H1 (cell line): ENCODE measurements around the gene SEL1L3. TPM values are rescaled to one million over a fixed set of nuclear protein-coding genes. Genes with fewer than 3 reads are reported as not detected.

Source experiments
- CTCF ChIA-PET: fragments of 300-600 bp; sonication (Branson Sonifier 250); formaldehyde crosslinking; loops from one replicate; lab custom pipeline; 2021; ENCODE audit not compliant: partially characterized antibody; lab: Charles Lee
- POLR2A ChIA-PET: fragments of 300-600 bp; sonication (Branson Sonifier 250); formaldehyde crosslinking; loops from one replicate; lab custom pipeline; 2021; ENCODE audit warnings: inconsistent platforms; ENCODE audit not compliant: partially characterized antibody; lab: Charles Lee
- DNase-seq, 2 experiments: peaks; one replicate each; pipeline versions ENCODE4 v3.0.0 to v3.0.0-alpha.2; 2010 to 2022; ENCODE audit warnings: low spot score in 2 of 2, low read depth in 1 of 2, mixed read lengths in 1 of 2
- FAIRE-seq: peaks from 2 replicates; lab custom pipeline; 2011; peaks lifted over from hg19 to GRCh38; lab: Jason Lieb, UNC
- H2AFZ ChIP-seq: 2 replicates; pipeline ENCODE4 v1.8.1; 2012; ENCODE audit warnings: low read length, inconsistent platforms
- H2AK5ac ChIP-seq: 2 replicates; pipeline ENCODE4 v1.6.1; 2013; ENCODE audit warnings: low read depth, low read length
- H2BK120ac ChIP-seq: replicated peaks from 2 replicates; pipeline ENCODE3; 2013; ENCODE audit warnings: low read depth, low read length, inconsistent platforms
- H2BK12ac ChIP-seq: 2 replicates; pipeline ENCODE4 v1.6.1; 2013; ENCODE audit warnings: low read depth, low read length
- H2BK15ac ChIP-seq: 2 replicates; pipeline ENCODE4 v1.6.1; 2013; ENCODE audit warnings: low read length
- H2BK20ac ChIP-seq: 2 replicates; pipeline ENCODE4 v1.6.1; 2013; ENCODE audit warnings: low read length
- H2BK5ac ChIP-seq: 2 replicates; pipeline ENCODE4 v1.6.1; 2013; ENCODE audit warnings: low read depth, low read length
- H3K14ac ChIP-seq: 2 replicates; pipeline ENCODE4 v1.6.1; 2013; ENCODE audit warnings: inconsistent platforms; ENCODE audit not compliant: insufficient read length
- H3K18ac ChIP-seq: 2 replicates; pipeline ENCODE4 v1.6.1; 2013; ENCODE audit warnings: low read length; ENCODE audit errors: extremely low read depth
- H3K23ac ChIP-seq: 2 replicates; pipeline ENCODE4 v1.6.1; 2013; ENCODE audit warnings: inconsistent platforms; ENCODE audit not compliant: insufficient read length
- H3K23me2 ChIP-seq: 2 replicates; pipeline ENCODE4 v1.6.1; 2013; ENCODE audit warnings: low read depth, low read length
- H3K27ac ChIP-seq: 2 replicates; pipeline ENCODE4 v1.6.1; 2011; ENCODE audit warnings: low read depth, low read length, inconsistent platforms
- H3K27me3 ChIP-seq, 4 experiments: replicated peaks in 1 of 4; 1 replicate in 1 of 4; 2 replicates in 3 of 4; pipeline versions ENCODE4 v1.6.1 to v1.8.1; 2011 to 2013; ENCODE audit warnings: low read length in 3 of 4, mild to moderate bottlenecking in 3 of 4, inconsistent platforms in 2 of 4, mixed read lengths in 2 of 4, moderate library complexity in 1 of 4; ENCODE audit not compliant: control insufficient read depth in 3 of 4, insufficient read depth in 3 of 4; ENCODE audit errors: extremely low read depth in 1 of 4
- H3K36me3 ChIP-seq, 4 experiments: 2 replicates each; pipeline versions ENCODE4 v1.6.1 to v1.8.1; 2011 to 2013; ENCODE audit warnings: mild to moderate bottlenecking in 4 of 4, low read length in 3 of 4, moderate library complexity in 2 of 4, control low read depth in 1 of 4, inconsistent platforms in 1 of 4; ENCODE audit not compliant: insufficient read depth in 4 of 4, control insufficient read depth in 2 of 4
- H3K4ac ChIP-seq: replicated peaks from 2 replicates; pipeline ENCODE3; 2013; ENCODE audit warnings: low read length, low read depth, mixed read lengths, inconsistent platforms; ENCODE audit not compliant: insufficient read length
- H3K4me1 ChIP-seq, 4 experiments: replicated peaks in 1 of 4; 1 replicate in 1 of 4; 2 replicates in 3 of 4; pipeline versions ENCODE4 v1.6.1 to v1.8.1; 2011 to 2013; ENCODE audit warnings: low read length in 3 of 4, inconsistent platforms in 2 of 4, mixed read lengths in 1 of 4; ENCODE audit not compliant: insufficient read depth in 4 of 4, control insufficient read depth in 3 of 4
- H3K4me2 ChIP-seq, 2 experiments: 2 replicates each; pipeline versions ENCODE4 v1.6.1 to v1.8.1; 2011 to 2013; ENCODE audit warnings: low read depth in 2 of 2, low read length in 2 of 2, control low read depth in 1 of 2, inconsistent platforms in 1 of 2, mild to moderate bottlenecking in 1 of 2; ENCODE audit not compliant: insufficient read depth in 1 of 2
- H3K4me3 ChIP-seq, 4 experiments: fragments of 200-600, 300-600 bp in 1 of 4; sonication (generic), shearing (Covaris generic), sonication (Bioruptor Twin) in 1 of 4; 2 replicates each; pipeline versions ENCODE4 v1.5.1 to v1.8.1; 2011 to 2016; ENCODE audit warnings: low read length in 4 of 4, low read depth in 3 of 4, control low read depth in 2 of 4, inconsistent platforms in 2 of 4, mild to moderate bottlenecking in 2 of 4, mixed read lengths in 1 of 4, moderate library complexity in 1 of 4; ENCODE audit not compliant: insufficient read depth in 2 of 4; ENCODE audit errors: extremely low read depth in 1 of 4
- H3K56ac ChIP-seq: replicated peaks from 2 replicates; pipeline ENCODE3; 2013; ENCODE audit warnings: low read depth, mild to moderate bottlenecking, mixed read lengths, low read length, inconsistent platforms; ENCODE audit not compliant: insufficient read length
- H3K79me1 ChIP-seq: 2 replicates; pipeline ENCODE4 v1.6.1; 2013; ENCODE audit warnings: low read depth, low read length, control low read depth
- H3K79me2 ChIP-seq, 2 experiments: 2 replicates each; pipeline versions ENCODE4 v1.6.1 to v1.8.1; 2012 to 2013; ENCODE audit warnings: low read length in 2 of 2, mild to moderate bottlenecking in 2 of 2, inconsistent platforms in 1 of 2; ENCODE audit not compliant: insufficient read depth in 2 of 2, control insufficient read depth in 1 of 2
- H3K9ac ChIP-seq, 4 experiments: replicated peaks in 1 of 4; 1 replicate in 1 of 4; 2 replicates in 3 of 4; pipeline versions ENCODE4 v1.6.1 to v1.8.1; 2011 to 2013; ENCODE audit warnings: low read depth in 3 of 4, low read length in 3 of 4, control low read depth in 2 of 4, mild to moderate bottlenecking in 2 of 4, moderate library complexity in 2 of 4, inconsistent platforms in 1 of 4; ENCODE audit errors: extremely low read depth in 1 of 4
- H3K9me3 ChIP-seq, 2 experiments: 2 replicates each; pipeline versions ENCODE4 v1.6.1 to v1.8.1; 2012 to 2013; ENCODE audit warnings: mild to moderate bottlenecking in 2 of 2, moderate library complexity in 2 of 2, control low read depth in 1 of 2, inconsistent platforms in 1 of 2, low read depth in 1 of 2, low read length in 1 of 2, mixed read lengths in 1 of 2; ENCODE audit not compliant: insufficient read depth in 2 of 2
- H4K20me1 ChIP-seq, 2 experiments: replicated peaks in 1 of 2; 2 replicates each; pipeline versions ENCODE3 to v1.8.1; 2011 to 2013; ENCODE audit warnings: inconsistent platforms in 2 of 2, low read length in 2 of 2, mild to moderate bottlenecking in 1 of 2; ENCODE audit not compliant: insufficient read depth in 2 of 2, control insufficient read depth in 1 of 2
- H4K5ac ChIP-seq: 2 replicates; pipeline ENCODE4 v1.6.1; 2013; ENCODE audit warnings: low read length, low read depth, mixed read lengths, inconsistent platforms; ENCODE audit not compliant: insufficient read length
- H4K8ac ChIP-seq: 2 replicates; pipeline ENCODE4 v1.8.0; 2013; ENCODE audit warnings: mild to moderate bottlenecking, moderate library complexity, low read length, inconsistent platforms; ENCODE audit not compliant: insufficient read depth; ENCODE audit errors: extremely low read depth
- H4K91ac ChIP-seq: replicated peaks from 2 replicates; pipeline ENCODE3; 2013; ENCODE audit warnings: low read length, mixed read lengths, inconsistent platforms; ENCODE audit not compliant: insufficient read length
- BCL11A ChIP-seq, 2 experiments: IDR thresholded peaks; one replicate each; pipeline ENCODE4 v1.6.1; 2011; ENCODE audit warnings: low read depth in 2 of 2, low read length in 2 of 2, mild to moderate bottlenecking in 2 of 2
- CTBP2 ChIP-seq: IDR thresholded peaks from 2 replicates; pipeline ENCODE4 v1.7.0; 2011; ENCODE audit warnings: borderline replicate concordance, mild to moderate bottlenecking, moderate library complexity, mixed read lengths, low read length; ENCODE audit not compliant: insufficient read depth, insufficient read length
- EZH2 ChIP-seq: fragments of 200-600 bp; sonication (generic); IDR thresholded peaks from 2 replicates; pipeline ENCODE4 v1.7.1; 2012; ENCODE audit warnings: low read depth, mild to moderate bottlenecking, moderate library complexity, low read length, inconsistent platforms; ENCODE audit not compliant: severe bottlenecking
- KDM1A ChIP-seq: fragments of 200-600, 300-600 bp; sonication (generic); IDR thresholded peaks from 2 replicates; pipeline ENCODE4 v1.7.1; 2016; ENCODE audit warnings: mild to moderate bottlenecking, low read length, borderline replicate concordance
- NRF1 ChIP-seq: IDR thresholded peaks from 2 replicates; pipeline ENCODE4 v1.6.1; 2011; ENCODE audit warnings: mild to moderate bottlenecking, low read depth, low read length, improper control_type of control experiment
- WGBS, 2 experiments: shearing (Covaris generic) in 1 of 2; methylation state at CpG; one replicate each; pipeline versions ENCODE4 v1.1.6 to v1.1.7; 2013 to 2015; ENCODE audit warnings: low lambda C conversion rate in 2 of 2, mixed read lengths in 2 of 2, inconsistent platforms in 1 of 2, low coverage in 1 of 2, missing lambda C conversion rate in 1 of 2; ENCODE audit not compliant: insufficient replicate concordance in 2 of 2, insufficient coverage in 1 of 2, insufficient read length in 1 of 2; ENCODE audit errors: extremely low coverage in 1 of 2, missing lambda C conversion rate in 1 of 2; 5-methylcytosine and 5-hydroxymethylcytosine counted together
- polyA plus RNA-seq, 7 experiments: library from polyadenylated mRNA; depleted of rRNA in 3 of 7; stranded (reverse) in 5 of 7; unstranded in 2 of 7; fragments of >200 nt in 5 of 7; fragments of 200-250 nt in 2 of 7; gene quantifications; 1 replicate in 5 of 7; 2 replicates in 1 of 7; 4 replicates in 1 of 7; pipeline versions ENCODE4 v1.2.1 to v1.2.3, GENCODE V29; 2011 to 2013; ENCODE audit warnings: missing spikeins in 2 of 7, mixed read lengths in 2 of 7
- total RNA-seq: library from RNA; stranded (reverse); fragmentation: NEBNext Ultra II Directional; extraction: Animal tissue kit (Norgen Biotek cat#: 25700); gene quantifications from 2 replicates; pipeline ENCODE4 v1.2.1, GENCODE V29; 2021
- TF ChIP-seq, protein P1 (sequence below), 3 experiments: IDR thresholded peaks; 1 replicate in 2 of 3; 2 replicates in 1 of 3; pipeline versions ENCODE4 v1.5.1 to v1.6.1; 2011; ENCODE audit warnings: low read length in 3 of 3, mild to moderate bottlenecking in 3 of 3, inconsistent platforms in 2 of 3, low read depth in 1 of 3, moderate library complexity in 1 of 3; ENCODE audit not compliant: insufficient read depth in 1 of 3; ENCODE audit errors: control extremely low read depth in 1 of 3

Gene SEL1L3
- total and polyA plus RNA-seq, 2 of the 8 experiments (the other 6 are each of a cell fraction or from before 2014, with no cell fraction given): 18.2 to 54.0 TPM

DNA sequence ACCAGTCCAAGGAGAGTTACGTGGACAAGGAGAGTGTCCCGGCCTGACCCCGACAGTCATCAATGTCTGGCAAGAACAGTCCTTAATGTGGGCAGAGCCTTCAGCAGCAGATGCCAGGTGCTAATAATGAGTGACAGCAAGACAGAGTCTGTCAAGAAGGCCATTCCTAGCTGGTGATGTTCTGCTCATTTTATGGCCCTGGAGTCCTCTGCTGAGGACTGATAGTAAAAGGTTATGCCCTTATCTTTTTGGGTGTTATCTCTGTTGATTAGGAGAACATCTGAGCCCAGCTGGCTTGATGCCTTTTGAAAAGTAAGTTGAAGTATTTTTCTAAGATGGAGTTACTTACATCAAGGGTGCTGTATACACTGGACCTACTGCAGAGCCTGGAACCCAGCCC lies 139.8 kb downstream of the SEL1L3 start:
- Histone ChIP-seq H3K4ac (no peak overlapping the region), H3K79me2 (no peaks in the 10 kb centered on the region), H3K18ac (no peak overlapping the region), H2BK15ac (no peak overlapping the region), H4K5ac (no peak overlapping the region), H3K23ac (no peak overlapping the region), H3K36me3 (no peaks in the 10 kb centered on the region), H3K27me3 (no peaks in the 10 kb centered on the region), H3K9ac (no peak overlapping the region), H2BK5ac (no peak overlapping the region), H4K8ac (no peak overlapping the region), H3K79me1 (no peaks in the 10 kb centered on the region), H3K4me1 (no peaks in the 10 kb centered on the region), H3K4me2 (no peak overlapping the region), H3K14ac (no peak overlapping the region), H2BK12ac (no peak overlapping the region), H2BK20ac (no peak overlapping the region), H3K4me3 (no peak overlapping the region), H2BK120ac (no peak overlapping the region), H4K91ac (no peak overlapping the region), H2AK5ac (no peak overlapping the region)
- 91% methylated on average over 3 of the region's 3 CpGs; no CpG with 5 or more reads in 1 of the 2 experiments for WGBS, 2 experiments
- POLR2A ChIA-PET: interaction anchor here (1.1 kb wide), 1 partner anchor 25 kb away, joined by 3 read pairs; no protein-coding TSS in a partner anchor
- no peak for DNase-seq
- CTCF ChIA-PET: interaction anchor here (0.7 to 1.2 kb wide), 4 partner anchors 16 to 282 kb away, joined by 3 to 5 read pairs (median 4); no protein-coding TSS in a partner anchor
- no peak for FAIRE-seq
- TF ChIP-seq NRF1 (no peak), CTBP2 (no peak), BCL11A (IDR thresholded peaks at IDR 0.05; ENCODE audit: low read depth in 2 of 2, low read length in 2 of 2) (no peak), EZH2 (no peak), KDM1A (no peak)
- TF ChIP-seq, protein P1, sequence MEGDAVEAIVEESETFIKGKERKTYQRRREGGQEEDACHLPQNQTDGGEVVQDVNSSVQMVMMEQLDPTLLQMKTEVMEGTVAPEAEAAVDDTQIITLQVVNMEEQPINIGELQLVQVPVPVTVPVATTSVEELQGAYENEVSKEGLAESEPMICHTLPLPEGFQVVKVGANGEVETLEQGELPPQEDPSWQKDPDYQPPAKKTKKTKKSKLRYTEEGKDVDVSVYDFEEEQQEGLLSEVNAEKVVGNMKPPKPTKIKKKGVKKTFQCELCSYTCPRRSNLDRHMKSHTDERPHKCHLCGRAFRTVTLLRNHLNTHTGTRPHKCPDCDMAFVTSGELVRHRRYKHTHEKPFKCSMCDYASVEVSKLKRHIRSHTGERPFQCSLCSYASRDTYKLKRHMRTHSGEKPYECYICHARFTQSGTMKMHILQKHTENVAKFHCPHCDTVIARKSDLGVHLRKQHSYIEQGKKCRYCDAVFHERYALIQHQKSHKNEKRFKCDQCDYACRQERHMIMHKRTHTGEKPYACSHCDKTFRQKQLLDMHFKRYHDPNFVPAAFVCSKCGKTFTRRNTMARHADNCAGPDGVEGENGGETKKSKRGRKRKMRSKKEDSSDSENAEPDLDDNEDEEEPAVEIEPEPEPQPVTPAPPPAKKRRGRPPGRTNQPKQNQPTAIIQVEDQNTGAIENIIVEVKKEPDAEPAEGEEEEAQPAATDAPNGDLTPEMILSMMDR (IDR thresholded peaks at IDR 0.05; ENCODE audit: control extremely low read depth in 1 of 3, insufficient read depth in 1 of 3, low read depth in 1 of 3, low read length in 3 of 3): no peak
- TF ChIP-seq, all 59 proteins: peak for 0
- no peaks in the 10 kb centered on the region for H3K9me3 ChIP-seq
- no peaks in the 10 kb centered on the region for H4K20me1 ChIP-seq
- no peaks in the 10 kb centered on the region for H3K23me2 ChIP-seq
- H2AFZ ChIP-seq: no peak overlapping the region
- no peak overlapping the region for H3K56ac ChIP-seq
- H3K27ac ChIP-seq: no peak overlapping the region
